Colonic mucosa (tissue), 4 donors: ENCODE results near the gene ADK. TPM values are rescaled to one million over a fixed set of nuclear protein-coding genes. Genes with fewer than 3 reads are reported as not detected.

ENCODE experiments used
- DNase-seq: peaks from one replicate; pipeline ENCODE4 v3.0.0-alpha.2; 2020
- H3K27ac ChIP-seq: fragments of 200-600 bp; one replicate; pipeline ENCODE4 v1.8.0; 2021
- H3K27me3 ChIP-seq: fragments of 200-600 bp; one replicate; pipeline ENCODE4 v1.8.0; 2021
- H3K36me3 ChIP-seq: fragments of 200-600 bp; one replicate; pipeline ENCODE4 v1.8.0; 2021
- H3K4me1 ChIP-seq: fragments of 200-600 bp; one replicate; pipeline ENCODE4 v1.8.0; 2021; ENCODE audit warnings: mild to moderate bottlenecking
- H3K4me3 ChIP-seq: fragments of 200-600 bp; one replicate; pipeline ENCODE4 v1.8.0; 2021
- H3K9ac ChIP-seq, 2 donors: one replicate each; pipeline ENCODE4 v1.7.0; 2013; ENCODE audit warnings: control low read depth in 2 of 2, low read depth in 2 of 2, low read length in 2 of 2
- H3K9me3 ChIP-seq: fragments of 200-600 bp; one replicate; pipeline ENCODE4 v1.8.0; 2021
- CTCF ChIP-seq: fragments of 200-600 bp; IDR thresholded peaks from one replicate; pipeline ENCODE4 v1.8.0; 2022; ENCODE audit warnings: antibody characterized with exemption, mild to moderate bottlenecking
- intact Hi-C: fragments of 100-400 bp; cut with DNase I; formaldehyde crosslinking; loops from one replicate; pipeline ENCODE4 v1.14.1; 2022
- total RNA-seq, 2 donors: library from RNA; stranded (reverse); fragmentation: NEBNext Ultra II Directional in 1 of 2; extraction: Animal tissue kit (Norgen Biotek cat#: 25700) in 1 of 2; gene quantifications; one replicate each; pipeline ENCODE4 v1.2.1, GENCODE V29; 2021
- donor health status: healthy.
- donor health status: DM: no; HTN: no; CAD: no.
- donor health status: DM: no; HTN: no; CAD: no.

The ADK gene
- total RNA-seq, 2 donors from 2014 or later, result 20.2 to 27.6 TPM

- intact Hi-C loops, result no loop called here
- TF ChIP-seq CTCF, result no peak
These were observed 473.5 kb downstream of the ADK start for GRCh38 chr10:74624501-74624900.

GRCh38 chr10:74628136-74628535, 477.1 kb downstream of the ADK start:
- Histone ChIP-seq H3K27ac (no peak overlapping the region), H3K9me3 (no peaks in the 10 kb centered on the region), H3K9ac (no peak overlapping the region), H3K36me3 (no peaks in the 10 kb centered on the region), H3K27me3 (no peaks in the 10 kb centered on the region), H3K4me3 (no peak overlapping the region), H3K4me1 (no peaks in the 10 kb centered on the region)
- no peak for TF ChIP-seq CTCF
- no peak for DNase-seq
- intact Hi-C loops, result no loop called here

More at GRCh38 chr10:74624501-74624900, 473.5 kb downstream of the ADK start:
- no peak for DNase-seq
- no peak overlapping the region for H3K27ac ChIP-seq
- no peaks in the 10 kb centered on the region for H3K27me3 ChIP-seq
- H3K4me3 ChIP-seq, result no peak overlapping the region
- H3K36me3 ChIP-seq, result no peaks in the 10 kb centered on the region
- H3K9ac ChIP-seq, result no peak overlapping the region
- no peaks in the 10 kb centered on the region for H3K4me1 ChIP-seq
- H3K9me3 ChIP-seq, result no peaks in the 10 kb centered on the region

- H3K36me3 ChIP-seq, result no peaks in the 10 kb centered on the region
- no peaks in the 10 kb centered on the region for H3K4me1 ChIP-seq
- DNase-seq, result no peak
- H3K27me3 ChIP-seq, result no peaks in the 10 kb centered on the region
- intact Hi-C loops, result no loop called here
- TF ChIP-seq CTCF, result no peak
- H3K9me3 ChIP-seq, result no peaks in the 10 kb centered on the region
- no peak overlapping the region for H3K9ac ChIP-seq
- no peak overlapping the region for H3K27ac ChIP-seq
- no peak overlapping the region for H3K4me3 ChIP-seq
These were observed 484.0 kb downstream of the ADK start for GRCh38 chr10:74634995-74635536.

GRCh38 chr10:74635655-74636054, 484.6 kb downstream of the ADK start:
- DNase-seq, result no peak
- Histone ChIP-seq H3K4me1 (no peaks in the 10 kb centered on the region), H3K9ac (no peak overlapping the region), H3K36me3 (no peaks in the 10 kb centered on the region), H3K27ac (no peak overlapping the region), H3K9me3 (no peaks in the 10 kb centered on the region), H3K4me3 (no peak overlapping the region), H3K27me3 (no peaks in the 10 kb centered on the region)
- no peak for TF ChIP-seq CTCF
- intact Hi-C loops, result no loop called here

- Histone ChIP-seq H3K36me3 (no peaks in the 10 kb centered on the region), H3K4me1 (no peaks in the 10 kb centered on the region), H3K27me3 (no peaks in the 10 kb centered on the region), H3K9me3 (no peaks in the 10 kb centered on the region), H3K4me3 (no peak overlapping the region), H3K27ac (no peak overlapping the region), H3K9ac (no peak overlapping the region)
- DNase-seq, result no peak
- intact Hi-C loops, result no loop called here
- no peak for TF ChIP-seq CTCF
These were observed 486.7 kb downstream of the ADK start for GRCh38 chr10:74637685-74638084.
